NCI-H146 treated with DMSO at 0.1 percent for 48 hours (cell line): ENCODE results near the gene GPATCH8.

Experiments used
- DNase-seq: peaks from one replicate; lab custom pipeline; 2025; ENCODE audit not compliant: unreplicated experiment; lab: John Stamatoyannopoulos, UW

Gene GPATCH8

GRCh38 chr17:44464037-44464436 lies 39.2 kb downstream of the GPATCH8 start:
- DNase-seq, result no peak

GRCh38 chr17:44451832-44452231 lies 51.4 kb downstream of the GPATCH8 start:
- no peak for DNase-seq

GRCh38 chr17:44451016-44451627 lies 52.1 kb downstream of the GPATCH8 start:
- no peak for DNase-seq

GRCh38 chr17:44448412-44448811 lies 54.8 kb downstream of the GPATCH8 start:
- DNase-seq, result no peak

- no peak for DNase-seq
Observed at GRCh38 chr17:44444735-44445105, 58.5 kb downstream of the GPATCH8 start.

GRCh38 chr17:44442806-44443205 lies 60.4 kb downstream of the GPATCH8 start:
- no peak for DNase-seq

- no peak for DNase-seq
Observed at GRCh38 chr17:44439168-44439567, 64.0 kb downstream of the GPATCH8 start.

GRCh38 chr17:44438636-44439035 lies 64.6 kb downstream of the GPATCH8 start:
- no peak for DNase-seq

GRCh38 chr17:44436336-44436735 lies 66.9 kb downstream of the GPATCH8 start:
- DNase-seq, result no peak

GRCh38 chr17:44432254-44433157 lies 70.7 kb downstream of the GPATCH8 start:
- no peak for DNase-seq

- no peak for DNase-seq
Observed at GRCh38 chr17:44424828-44425461, 78.3 kb downstream of the GPATCH8 start.

- DNase-seq, result no peak
Observed at GRCh38 chr17:44417553-44417952, 85.7 kb downstream of the GPATCH8 start.

- no peak for DNase-seq
Observed at GRCh38 chr17:44416558-44417289, 86.5 kb downstream of the GPATCH8 start.

GRCh38 chr17:44414394-44415155 lies 88.6 kb downstream of the GPATCH8 start:
- DNase-seq, result no peak

- no peak for DNase-seq
Observed at GRCh38 chr17:44409309-44410028, 93.7 kb downstream of the GPATCH8 start.

- DNase-seq, result no peak
Observed at GRCh38 chr17:44408786-44409185, 94.4 kb downstream of the GPATCH8 start.

GRCh38 chr17:44402564-44403172 lies 100.5 kb downstream of the GPATCH8 start:
- no peak for DNase-seq

- DNase-seq, result no peak
Observed at GRCh38 chr17:44400226-44400847, 102.9 kb downstream of the GPATCH8 start.
